SK-N-SH (cell line): ENCODE results near the gene ZNF202. TPM values are rescaled to one million over a fixed set of nuclear protein-coding genes. Genes with fewer than 3 reads are reported as not detected.

Source experiments
- CTCF ChIA-PET: fragments of 300-600, 350-600 bp; formaldehyde crosslinking; extraction: SDS; loops from one replicate; lab custom pipeline; 2021; lab: Yijun Ruan, JAX
- POLR2A ChIA-PET: fragments of 350-600 bp; sonication (Branson Sonifier 250); formaldehyde crosslinking; extraction: SDS; loops from one replicate; lab custom pipeline; 2020; ENCODE audit warnings: antibody characterized with exemption, inconsistent platforms; lab: Yijun Ruan, JAX
- DNase-seq: peaks from one replicate; pipeline ENCODE4 v3.0.0; 2012
- H2AFZ ChIP-seq: fragments of 200-600 bp; sonication (generic); 2 replicates; pipeline ENCODE4 v1.8.1; 2016; ENCODE audit warnings: antibody characterized with exemption, mild to moderate bottlenecking, low read depth
- H3F3A ChIP-seq: fragments of 200-600 bp; sonication (generic); replicated peaks from 2 replicates; pipeline ENCODE3; 2016; ENCODE audit warnings: antibody characterized with exemption, mild to moderate bottlenecking; ENCODE audit not compliant: insufficient read depth
- H3K27ac ChIP-seq, 2 experiments: fragments of 200-500 bp in 1 of 2; fragments of 200-600 bp in 1 of 2; sonication (Bioruptor generic) in 1 of 2; sonication (generic), shearing (Covaris generic) in 1 of 2; 2 replicates each; pipeline versions ENCODE4 v1.5.1 to v1.6.1; 2014 to 2016; ENCODE audit warnings: low read depth in 2 of 2, inconsistent platforms in 1 of 2, low read length in 1 of 2, mild to moderate bottlenecking in 1 of 2, mixed read lengths in 1 of 2
- H3K27me3 ChIP-seq: fragments of 200-600 bp; sonication (generic), shearing (Covaris generic); 2 replicates; pipeline ENCODE4 v1.6.1; 2016; ENCODE audit warnings: mixed run types; ENCODE audit not compliant: insufficient read depth
- H3K36me3 ChIP-seq, 2 experiments: fragments of 200-500 bp in 1 of 2; fragments of 200-600 bp in 1 of 2; sonication (Bioruptor generic) in 1 of 2; sonication (generic) in 1 of 2; replicated peaks in 1 of 2; 2 replicates each; pipeline versions ENCODE3 to v1.5.1; 2014 to 2016; ENCODE audit warnings: low read length in 1 of 2, mild to moderate bottlenecking in 1 of 2; ENCODE audit not compliant: insufficient read depth in 2 of 2, control insufficient read depth in 1 of 2
- H3K4me1 ChIP-seq, 2 experiments: fragments of 200-500 bp in 1 of 2; fragments of 200-600 bp in 1 of 2; sonication (Bioruptor generic) in 1 of 2; sonication (generic), shearing (Covaris generic) in 1 of 2; 2 replicates each; pipeline versions ENCODE4 v1.5.1 to v1.6.1; 2014 to 2016; ENCODE audit warnings: low read depth in 1 of 2, low read length in 1 of 2, mixed run types in 1 of 2; ENCODE audit not compliant: insufficient read depth in 2 of 2, control insufficient read depth in 1 of 2
- H3K4me2 ChIP-seq: fragments of 200-600 bp; sonication (generic), shearing (Covaris generic); 2 replicates; pipeline ENCODE4 v1.6.1; 2017; ENCODE audit warnings: mixed run types
- H3K4me3 ChIP-seq, 2 experiments: fragments of 200-500 bp in 1 of 2; fragments of 200-600 bp in 1 of 2; sonication (Bioruptor generic) in 1 of 2; sonication (generic), shearing (Covaris generic) in 1 of 2; 2 replicates each; pipeline versions ENCODE4 v1.5.1 to v1.8.1; 2014 to 2016; ENCODE audit warnings: low read depth in 2 of 2, inconsistent platforms in 1 of 2, low read length in 1 of 2, mild to moderate bottlenecking in 1 of 2, mixed read lengths in 1 of 2, moderate library complexity in 1 of 2
- H3K79me2 ChIP-seq: fragments of 200-600 bp; sonication (generic); 2 replicates; pipeline ENCODE4 v1.8.1; 2017; ENCODE audit warnings: mild to moderate bottlenecking; ENCODE audit not compliant: insufficient read depth
- H3K9ac ChIP-seq: fragments of 200-600 bp; sonication (generic); 2 replicates; pipeline ENCODE4 v1.6.1; 2017; ENCODE audit warnings: mixed run types
- H3K9me2 ChIP-seq: fragments of 200-600 bp; sonication (generic); 2 replicates; pipeline ENCODE4 v1.6.1; 2017; ENCODE audit warnings: mixed run types
- H3K9me3 ChIP-seq: fragments of 200-600 bp; sonication (generic); 2 replicates; pipeline ENCODE4 v1.6.1; 2017; ENCODE audit warnings: mixed run types, mild to moderate bottlenecking, moderate library complexity
- H4K20me1 ChIP-seq: fragments of 200-600 bp; sonication (generic); 2 replicates; pipeline ENCODE4 v1.6.1; 2017; ENCODE audit warnings: mild to moderate bottlenecking, mixed run types; ENCODE audit not compliant: insufficient read depth
- CHD2 ChIP-seq: fragments of 150-350 bp; IDR thresholded peaks from 2 replicates; pipeline ENCODE4 v1.6.1; 2018; ENCODE audit warnings: low read length; ENCODE audit not compliant: partially characterized antibody
- ELF1 ChIP-seq: IDR thresholded peaks from 2 replicates; pipeline ENCODE4 v1.4.0; 2012
- EP300 ChIP-seq, 2 experiments: IDR thresholded peaks; 2 replicates each; pipeline versions ENCODE4 v1.4.0 to v1.6.1; 2012; ENCODE audit warnings: borderline replicate concordance in 1 of 2, low read depth in 1 of 2, low read length in 1 of 2
- FOSL2 ChIP-seq: IDR thresholded peaks from 2 replicates; pipeline ENCODE4 v1.4.0; 2012; ENCODE audit warnings: low read depth, mild to moderate bottlenecking, moderate library complexity, borderline replicate concordance
- FOXM1 ChIP-seq: IDR thresholded peaks from 2 replicates; pipeline ENCODE4 v1.4.0; 2012; ENCODE audit warnings: low read depth, mild to moderate bottlenecking
- GABPA ChIP-seq: IDR thresholded peaks from 2 replicates; pipeline ENCODE4 v1.4.0; 2012; ENCODE audit warnings: low read depth, mild to moderate bottlenecking
- JUND ChIP-seq: IDR thresholded peaks from 2 replicates; pipeline ENCODE4 v1.4.0; 2012
- MXI1 ChIP-seq: IDR thresholded peaks from 2 replicates; pipeline ENCODE4 v1.6.1; 2012; ENCODE audit warnings: mild to moderate bottlenecking, low read depth, low read length, improper control_type of control experiment
- NFIC ChIP-seq: IDR thresholded peaks from 2 replicates; pipeline ENCODE4 v1.4.0; 2012; ENCODE audit warnings: borderline replicate concordance
- POLR2AphosphoS5 ChIP-seq: IDR thresholded peaks from 2 replicates; pipeline ENCODE4 v1.6.1; 2012; ENCODE audit warnings: low read depth, low read length
- RFX5 ChIP-seq: IDR thresholded peaks from 2 replicates; pipeline ENCODE4 v1.6.1; 2012; ENCODE audit warnings: mild to moderate bottlenecking, improper control_type of control experiment, low read length
- RXRA ChIP-seq: IDR thresholded peaks from 2 replicates; pipeline ENCODE4 v1.4.0; 2012; ENCODE audit warnings: low read depth, mild to moderate bottlenecking, borderline replicate concordance
- SIN3A ChIP-seq: IDR thresholded peaks from 2 replicates; pipeline ENCODE4 v1.6.1; 2012; ENCODE audit warnings: low read depth, mild to moderate bottlenecking, low read length, moderate library complexity, borderline replicate concordance
- SMC3 ChIP-seq: IDR thresholded peaks from 2 replicates; pipeline ENCODE4 v1.6.1; 2012; ENCODE audit warnings: low read depth, low read length, improper control_type of control experiment
- TCF12 ChIP-seq: IDR thresholded peaks from 2 replicates; pipeline ENCODE4 v1.4.0; 2012
- YY1 ChIP-seq: IDR thresholded peaks from 2 replicates; pipeline ENCODE4 v1.4.0; 2012; ENCODE audit warnings: low read depth, mild to moderate bottlenecking
- WGBS: methylation state at CpG from one replicate; pipeline ENCODE4 v1.1.6; 2017; ENCODE audit warnings: low lambda C conversion rate; 5-methylcytosine and 5-hydroxymethylcytosine counted together
- polyA plus RNA-seq, 3 experiments: library from polyadenylated mRNA; depleted of rRNA; stranded (reverse); fragments of >200 nt; gene quantifications; 2 replicates each; pipeline ENCODE4 v1.2.3, GENCODE V29; 2012
- TF ChIP-seq, protein P1 (sequence below): IDR thresholded peaks from 2 replicates; pipeline ENCODE4; 2012
- TF ChIP-seq, protein P2 (sequence below): IDR thresholded peaks from 2 replicates; pipeline ENCODE4 v1.6.1; 2012; ENCODE audit warnings: mild to moderate bottlenecking, low read depth, low read length, moderate library complexity
- TF ChIP-seq, protein P3 (sequence below): IDR thresholded peaks from 2 replicates; pipeline ENCODE4 v1.4.0; 2012; ENCODE audit warnings: low read depth, borderline replicate concordance
- TF ChIP-seq, protein P4 (sequence below): fragments of 150-350 bp; IDR thresholded peaks from 2 replicates; pipeline ENCODE4 v1.6.1; 2017; ENCODE audit warnings: antibody characterized with exemption, low read length, low read depth, borderline replicate concordance

The ZNF202 gene
- polyA plus RNA-seq, 1 of the 3 experiments (the other 2 are of a cell fraction), result 11.3 TPM

DNA sequence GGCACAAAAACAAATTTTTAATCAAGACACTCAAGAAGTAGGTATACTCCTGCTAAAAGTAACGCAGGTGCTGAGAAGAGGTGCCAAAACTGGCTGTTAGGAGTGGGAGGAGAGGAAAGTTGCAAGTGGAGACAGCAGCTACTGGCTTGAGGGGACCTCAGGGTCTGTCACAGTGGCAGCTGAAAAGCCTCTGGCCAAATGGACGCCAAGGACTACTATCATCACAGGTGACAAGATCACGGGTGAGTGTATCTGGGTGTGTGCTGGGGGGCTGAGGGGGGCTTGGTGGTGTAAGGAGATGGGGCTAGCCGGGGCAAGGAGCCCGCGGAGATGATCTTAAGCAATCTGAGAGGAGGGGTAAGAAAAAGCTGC, 687 bp downstream of the ZNF202 start:
- H3K79me2 ChIP-seq, result peaks cover 53% of the 10 kb centered on the region
- CTCF ChIA-PET, result interaction anchor here (1.0 to 2.0 kb wide), 3 partner anchors 9 to 929 kb away, joined by 3 to 8 read pairs (median 3); no protein-coding TSS in a partner anchor

DNA sequence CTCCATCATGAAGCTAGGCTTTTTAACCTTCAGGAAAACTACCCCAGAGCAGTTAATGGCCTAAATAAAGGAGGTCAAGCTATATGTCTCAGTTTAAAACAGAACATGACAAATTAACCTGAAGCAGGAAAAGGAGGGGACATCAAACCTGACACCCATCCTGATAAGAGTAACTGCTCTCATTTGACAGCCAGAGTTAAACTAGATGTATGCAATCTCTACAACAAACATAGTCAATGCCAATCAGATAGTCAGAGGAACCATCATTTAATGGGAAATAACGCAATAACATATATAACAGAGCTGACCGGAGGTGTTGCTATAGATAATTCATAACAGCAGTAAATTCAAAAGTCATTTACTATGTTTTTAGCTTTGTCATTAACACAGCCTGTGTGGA, 3.1 kb downstream of the ZNF202 start:
- no peaks in the 10 kb centered on the region for H3K27me3 ChIP-seq
- peaks cover 71% of the 10 kb centered on the region for H3K79me2 ChIP-seq
- TF ChIP-seq CHD2 (no peak), SMC3 (no peak), FOSL2 (no peak), GABPA (no peak), ELF1 (no peak), TCF12 (no peak), MXI1 (no peak), YY1 (no peak), RXRA (no peak), EP300 (IDR thresholded peaks at IDR 0.05; ENCODE audit: borderline replicate concordance in 1 of 2, low read depth in 1 of 2, low read length in 1 of 2) (no peak), POLR2AphosphoS5 (no peak), FOXM1 (no peak)
- TF ChIP-seq, protein P1, sequence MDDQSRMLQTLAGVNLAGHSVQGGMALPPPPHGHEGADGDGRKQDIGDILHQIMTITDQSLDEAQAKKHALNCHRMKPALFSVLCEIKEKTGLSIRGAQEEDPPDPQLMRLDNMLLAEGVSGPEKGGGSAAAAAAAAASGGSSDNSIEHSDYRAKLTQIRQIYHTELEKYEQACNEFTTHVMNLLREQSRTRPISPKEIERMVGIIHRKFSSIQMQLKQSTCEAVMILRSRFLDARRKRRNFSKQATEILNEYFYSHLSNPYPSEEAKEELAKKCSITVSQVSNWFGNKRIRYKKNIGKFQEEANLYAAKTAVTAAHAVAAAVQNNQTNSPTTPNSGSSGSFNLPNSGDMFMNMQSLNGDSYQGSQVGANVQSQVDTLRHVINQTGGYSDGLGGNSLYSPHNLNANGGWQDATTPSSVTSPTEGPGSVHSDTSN, result no peak
- TF ChIP-seq, protein P2, sequence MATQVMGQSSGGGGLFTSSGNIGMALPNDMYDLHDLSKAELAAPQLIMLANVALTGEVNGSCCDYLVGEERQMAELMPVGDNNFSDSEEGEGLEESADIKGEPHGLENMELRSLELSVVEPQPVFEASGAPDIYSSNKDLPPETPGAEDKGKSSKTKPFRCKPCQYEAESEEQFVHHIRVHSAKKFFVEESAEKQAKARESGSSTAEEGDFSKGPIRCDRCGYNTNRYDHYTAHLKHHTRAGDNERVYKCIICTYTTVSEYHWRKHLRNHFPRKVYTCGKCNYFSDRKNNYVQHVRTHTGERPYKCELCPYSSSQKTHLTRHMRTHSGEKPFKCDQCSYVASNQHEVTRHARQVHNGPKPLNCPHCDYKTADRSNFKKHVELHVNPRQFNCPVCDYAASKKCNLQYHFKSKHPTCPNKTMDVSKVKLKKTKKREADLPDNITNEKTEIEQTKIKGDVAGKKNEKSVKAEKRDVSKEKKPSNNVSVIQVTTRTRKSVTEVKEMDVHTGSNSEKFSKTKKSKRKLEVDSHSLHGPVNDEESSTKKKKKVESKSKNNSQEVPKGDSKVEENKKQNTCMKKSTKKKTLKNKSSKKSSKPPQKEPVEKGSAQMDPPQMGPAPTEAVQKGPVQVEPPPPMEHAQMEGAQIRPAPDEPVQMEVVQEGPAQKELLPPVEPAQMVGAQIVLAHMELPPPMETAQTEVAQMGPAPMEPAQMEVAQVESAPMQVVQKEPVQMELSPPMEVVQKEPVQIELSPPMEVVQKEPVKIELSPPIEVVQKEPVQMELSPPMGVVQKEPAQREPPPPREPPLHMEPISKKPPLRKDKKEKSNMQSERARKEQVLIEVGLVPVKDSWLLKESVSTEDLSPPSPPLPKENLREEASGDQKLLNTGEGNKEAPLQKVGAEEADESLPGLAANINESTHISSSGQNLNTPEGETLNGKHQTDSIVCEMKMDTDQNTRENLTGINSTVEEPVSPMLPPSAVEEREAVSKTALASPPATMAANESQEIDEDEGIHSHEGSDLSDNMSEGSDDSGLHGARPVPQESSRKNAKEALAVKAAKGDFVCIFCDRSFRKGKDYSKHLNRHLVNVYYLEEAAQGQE, result no peak

More for the DNA sequence above, 687 bp downstream of the ZNF202 start:
- Histone ChIP-seq H3K4me3 (peak overlapping the region; percentile 83 to 91), H3F3A (no peaks in the 10 kb centered on the region), H4K20me1 (0 out of 2 replicates have a peak, but pooled peaks cover 3% of the 10 kb centered on the region), H3K9ac (peak overlapping the region; percentile 92), H3K4me1 (peaks cover 6 to 14% of the 10 kb centered on the region in 2 experiments; a peak in 3 of 4 replicates), H3K36me3 (peaks cover 23 to 36% of the 10 kb centered on the region in 2 experiments), H3K27ac (peak overlapping the region; percentile 67 to 86; a peak in 3 of 4 replicates), H3K4me2 (peak overlapping the region; percentile 95), H3K9me2 (no peaks in the 10 kb centered on the region), H2AFZ (peak overlapping the region; percentile 100), H3K27me3 (no peaks in the 10 kb centered on the region), H3K9me3 (no peaks in the 10 kb centered on the region)
- 1% methylated on average over 6 of the region's 6 CpGs for WGBS
- POLR2A ChIA-PET, result interaction anchor here (1.3 kb wide), 2 partner anchors 12 to 89 kb away, joined by 3 to 4 read pairs; no protein-coding TSS in a partner anchor
- DNase-seq, result no peak
- TF ChIP-seq GABPA, result no peak
- TF ChIP-seq, protein P3, sequence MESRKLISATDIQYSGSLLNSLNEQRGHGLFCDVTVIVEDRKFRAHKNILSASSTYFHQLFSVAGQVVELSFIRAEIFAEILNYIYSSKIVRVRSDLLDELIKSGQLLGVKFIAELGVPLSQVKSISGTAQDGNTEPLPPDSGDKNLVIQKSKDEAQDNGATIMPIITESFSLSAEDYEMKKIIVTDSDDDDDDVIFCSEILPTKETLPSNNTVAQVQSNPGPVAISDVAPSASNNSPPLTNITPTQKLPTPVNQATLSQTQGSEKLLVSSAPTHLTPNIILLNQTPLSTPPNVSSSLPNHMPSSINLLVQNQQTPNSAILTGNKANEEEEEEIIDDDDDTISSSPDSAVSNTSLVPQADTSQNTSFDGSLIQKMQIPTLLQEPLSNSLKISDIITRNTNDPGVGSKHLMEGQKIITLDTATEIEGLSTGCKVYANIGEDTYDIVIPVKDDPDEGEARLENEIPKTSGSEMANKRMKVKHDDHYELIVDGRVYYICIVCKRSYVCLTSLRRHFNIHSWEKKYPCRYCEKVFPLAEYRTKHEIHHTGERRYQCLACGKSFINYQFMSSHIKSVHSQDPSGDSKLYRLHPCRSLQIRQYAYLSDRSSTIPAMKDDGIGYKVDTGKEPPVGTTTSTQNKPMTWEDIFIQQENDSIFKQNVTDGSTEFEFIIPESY, result no peak
- TF ChIP-seq TCF12, result no peak
- TF ChIP-seq SIN3A, result no peak
- TF ChIP-seq JUND, result no peak
- TF ChIP-seq ELF1, result no peak
- TF ChIP-seq CHD2, result no peak
- TF ChIP-seq, protein P4, sequence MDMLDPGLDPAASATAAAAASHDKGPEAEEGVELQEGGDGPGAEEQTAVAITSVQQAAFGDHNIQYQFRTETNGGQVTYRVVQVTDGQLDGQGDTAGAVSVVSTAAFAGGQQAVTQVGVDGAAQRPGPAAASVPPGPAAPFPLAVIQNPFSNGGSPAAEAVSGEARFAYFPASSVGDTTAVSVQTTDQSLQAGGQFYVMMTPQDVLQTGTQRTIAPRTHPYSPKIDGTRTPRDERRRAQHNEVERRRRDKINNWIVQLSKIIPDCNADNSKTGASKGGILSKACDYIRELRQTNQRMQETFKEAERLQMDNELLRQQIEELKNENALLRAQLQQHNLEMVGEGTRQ, result no peak
- no peak for TF ChIP-seq NFIC
- TF ChIP-seq POLR2AphosphoS5, result no peak
- no peak for TF ChIP-seq RFX5
- TF ChIP-seq FOXM1, result no peak

More for the DNA sequence above, 3.1 kb downstream of the ZNF202 start:
- POLR2A ChIA-PET, result no interaction called here
- peaks cover 6 to 14% of the 10 kb centered on the region in 2 experiments; a peak in 3 of 4 replicates for H3K4me1 ChIP-seq
- no peaks in the 10 kb centered on the region for H3F3A ChIP-seq
- CTCF ChIA-PET, result interaction anchor here (1.0 to 2.5 kb wide), 3 partner anchors 19 to 31 kb away, joined by 3 to 11 read pairs (median 7); no protein-coding TSS in a partner anchor
- H3K4me2 ChIP-seq, result no peak overlapping the region
- no peak overlapping the region for H2AFZ ChIP-seq
- no peak overlapping the region for H3K9ac ChIP-seq
- DNase-seq, result no peak
- no peaks in the 10 kb centered on the region for H3K9me2 ChIP-seq
- H4K20me1 ChIP-seq, result 0 out of 2 replicates have a peak, but pooled peaks cover 3% of the 10 kb centered on the region
- 10% methylated on average over 2 of the region's 2 CpGs for WGBS
- H3K9me3 ChIP-seq, result no peaks in the 10 kb centered on the region
- no peak overlapping the region for H3K4me3 ChIP-seq
- H3K36me3 ChIP-seq, result peaks cover 36 to 54% of the 10 kb centered on the region in 2 experiments
- no peak overlapping the region for H3K27ac ChIP-seq
